Measurements from ENCODE around the gene NRG2. TPM values are rescaled to one million over a fixed set of nuclear protein-coding genes. Genes with fewer than 3 reads are reported as not detected.

NRG2 gene
- total and polyA plus RNA-seq, 2 of the 4 experiments (the other 2 are of a cell fraction) = 0.18 TPM; not detected in 1

DNA sequence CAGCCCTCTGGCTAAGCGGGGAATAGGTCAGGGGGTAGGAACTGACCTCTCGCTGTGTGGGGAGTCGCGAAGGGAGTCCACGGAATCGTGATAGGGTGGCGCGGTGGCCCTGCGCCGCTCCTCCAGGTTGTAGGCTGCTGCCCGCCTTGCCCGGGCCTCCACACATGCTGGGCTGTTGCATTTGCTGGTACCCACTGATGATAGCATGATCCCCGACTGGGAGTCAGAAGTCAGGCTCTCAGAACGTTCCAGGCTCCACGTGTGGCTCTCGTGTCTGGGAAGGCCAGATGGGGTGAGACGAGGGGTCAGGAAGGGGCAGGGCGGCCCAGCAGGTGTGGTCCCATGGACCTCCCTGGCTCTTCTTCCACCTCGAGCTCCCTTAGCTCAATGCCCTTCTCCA, 191.5 kb downstream of the NRG2 start:
- dilution Hi-C loops (cut with HindIII; ENCODE audit: low sequenced_read_pairs, unreplicated experiment) = no loop called here
- no peaks in the 10 kb centered on the region for H3K36me3 ChIP-seq (ENCODE audit: control insufficient read depth, insufficient read depth, low read length)
- no peaks in the 10 kb centered on the region for H3K9me3 ChIP-seq (ENCODE audit: control insufficient read depth, insufficient read depth, low read length)
- H4K8ac ChIP-seq (ENCODE audit: low read depth in 2 of 2, low read length in 2 of 2) = no peak overlapping the region
- no peak overlapping the region for H2BK120ac ChIP-seq (ENCODE audit: low read depth, low read length)
- intact Hi-C loops (cut with micrococcal nuclease) = no loop called here
- TF ChIP-seq MAFK (IDR thresholded peaks at IDR 0.05; ENCODE audit: low read depth, low read length) (no peak), MXI1 (IDR thresholded peaks at IDR 0.05; ENCODE audit: borderline replicate concordance, low read depth, low read length) (no peak), RAD21 (IDR thresholded peaks at IDR 0.05; ENCODE audit: low read length) (no peak), FOS (IDR thresholded peaks at IDR 0.05; ENCODE audit: low read depth, low read length) (no peak), RFX5 (IDR thresholded peaks at IDR 0.05; ENCODE audit: low read depth, low read length) (no peak), NFE2L2 (IDR thresholded peaks at IDR 0.05; ENCODE audit: low read depth, low read length) (no peak), RCOR1 (IDR thresholded peaks at IDR 0.05; ENCODE audit: insufficient replicate concordance, low read length) (no peak), CHD1 (IDR thresholded peaks at IDR 0.05; ENCODE audit: low read depth, low read length) (no peak), MAZ (IDR thresholded peaks at IDR 0.05; ENCODE audit: borderline replicate concordance, low read depth, low read length) (no peak), SMC3 (IDR thresholded peaks at IDR 0.05; ENCODE audit: low read depth, low read length) (no peak), POLR2A (IDR thresholded peaks at IDR 0.05; ENCODE audit: low read depth, low read length) (no peak), BHLHE40 (IDR thresholded peaks at IDR 0.05; ENCODE audit: low read depth, low read length) (no peak), CEBPB (IDR thresholded peaks at IDR 0.05; ENCODE audit: low read depth, low read length) (no peak)
- TF ChIP-seq, protein P1, sequence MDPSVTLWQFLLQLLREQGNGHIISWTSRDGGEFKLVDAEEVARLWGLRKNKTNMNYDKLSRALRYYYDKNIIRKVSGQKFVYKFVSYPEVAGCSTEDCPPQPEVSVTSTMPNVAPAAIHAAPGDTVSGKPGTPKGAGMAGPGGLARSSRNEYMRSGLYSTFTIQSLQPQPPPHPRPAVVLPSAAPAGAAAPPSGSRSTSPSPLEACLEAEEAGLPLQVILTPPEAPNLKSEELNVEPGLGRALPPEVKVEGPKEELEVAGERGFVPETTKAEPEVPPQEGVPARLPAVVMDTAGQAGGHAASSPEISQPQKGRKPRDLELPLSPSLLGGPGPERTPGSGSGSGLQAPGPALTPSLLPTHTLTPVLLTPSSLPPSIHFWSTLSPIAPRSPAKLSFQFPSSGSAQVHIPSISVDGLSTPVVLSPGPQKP (IDR thresholded peaks at IDR 0.05; ENCODE audit: borderline replicate concordance, low read depth, low read length) = no peak
- TF ChIP-seq, protein P2, sequence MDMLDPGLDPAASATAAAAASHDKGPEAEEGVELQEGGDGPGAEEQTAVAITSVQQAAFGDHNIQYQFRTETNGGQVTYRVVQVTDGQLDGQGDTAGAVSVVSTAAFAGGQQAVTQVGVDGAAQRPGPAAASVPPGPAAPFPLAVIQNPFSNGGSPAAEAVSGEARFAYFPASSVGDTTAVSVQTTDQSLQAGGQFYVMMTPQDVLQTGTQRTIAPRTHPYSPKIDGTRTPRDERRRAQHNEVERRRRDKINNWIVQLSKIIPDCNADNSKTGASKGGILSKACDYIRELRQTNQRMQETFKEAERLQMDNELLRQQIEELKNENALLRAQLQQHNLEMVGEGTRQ (IDR thresholded peaks at IDR 0.05; ENCODE audit: low read depth, low read length) = no peak
- TF ChIP-seq, protein P3, sequence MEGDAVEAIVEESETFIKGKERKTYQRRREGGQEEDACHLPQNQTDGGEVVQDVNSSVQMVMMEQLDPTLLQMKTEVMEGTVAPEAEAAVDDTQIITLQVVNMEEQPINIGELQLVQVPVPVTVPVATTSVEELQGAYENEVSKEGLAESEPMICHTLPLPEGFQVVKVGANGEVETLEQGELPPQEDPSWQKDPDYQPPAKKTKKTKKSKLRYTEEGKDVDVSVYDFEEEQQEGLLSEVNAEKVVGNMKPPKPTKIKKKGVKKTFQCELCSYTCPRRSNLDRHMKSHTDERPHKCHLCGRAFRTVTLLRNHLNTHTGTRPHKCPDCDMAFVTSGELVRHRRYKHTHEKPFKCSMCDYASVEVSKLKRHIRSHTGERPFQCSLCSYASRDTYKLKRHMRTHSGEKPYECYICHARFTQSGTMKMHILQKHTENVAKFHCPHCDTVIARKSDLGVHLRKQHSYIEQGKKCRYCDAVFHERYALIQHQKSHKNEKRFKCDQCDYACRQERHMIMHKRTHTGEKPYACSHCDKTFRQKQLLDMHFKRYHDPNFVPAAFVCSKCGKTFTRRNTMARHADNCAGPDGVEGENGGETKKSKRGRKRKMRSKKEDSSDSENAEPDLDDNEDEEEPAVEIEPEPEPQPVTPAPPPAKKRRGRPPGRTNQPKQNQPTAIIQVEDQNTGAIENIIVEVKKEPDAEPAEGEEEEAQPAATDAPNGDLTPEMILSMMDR (conservative IDR thresholded peaks at IDR 0.05; ENCODE audit: low read depth, low read length) = no peak
- H3K4me3 ChIP-seq (ENCODE audit: insufficient read depth, low read depth, low read length) = no peak overlapping the region
- no peak overlapping the region for H2BK20ac ChIP-seq (ENCODE audit: low read depth, low read length)
- no peak overlapping the region for H2AFZ ChIP-seq (replicated peaks; ENCODE audit: low read length, poor library complexity)
- H2BK5ac ChIP-seq (ENCODE audit: low read depth, low read length, poor library complexity, severe bottlenecking) = no peak overlapping the region
- 0 out of 2 replicates have a peak, but pooled peaks cover under 1% of the 10 kb centered on the region for H3K9me1 ChIP-seq (ENCODE audit: insufficient read depth, low read length)
- H3K14ac ChIP-seq (replicated peaks; ENCODE audit: low read depth, low read length) = no peak overlapping the region
- H3K9ac ChIP-seq (ENCODE audit: low read depth, low read length) = no peak overlapping the region
- H4K91ac ChIP-seq (ENCODE audit: insufficient read depth, low read depth, low read length) = no peak overlapping the region
- no peak overlapping the region for H4K5ac ChIP-seq (ENCODE audit: low read depth, low read length)
- BruUV-seq (replicated peaks) = no TSS peak
- ChIA-PET CTCF (no interaction called here), POLR2A (ENCODE audit: unreplicated experiment) (no interaction called here)
- H3K27ac ChIP-seq (ENCODE audit: insufficient read depth, low read length) = no peak overlapping the region
- H3K27me3 ChIP-seq (ENCODE audit: control insufficient read depth, insufficient read depth, low read length) = peaks cover 63% of the 10 kb centered on the region
- ATAC-seq (ENCODE audit: low read depth) (no peak), DNase-seq (no peak)
- H2AK5ac ChIP-seq (ENCODE audit: low read depth, low read length) = no peak overlapping the region
- no peak overlapping the region for H3K4ac ChIP-seq (ENCODE audit: low read depth, low read length)
- no peak overlapping the region for H3K18ac ChIP-seq (ENCODE audit: low read depth, low read length)
- WGBS, 2 experiments (ENCODE audit: extremely low coverage in 2 of 2, insufficient read length in 1 of 2) = 100% methylated on average over 2 of the region's 19 CpGs; no CpG with 5 or more reads in 1 of the 2 experiments
- H3K56ac ChIP-seq (ENCODE audit: extremely low read depth, insufficient read depth, low read length) = no peak overlapping the region
- no peaks in the 10 kb centered on the region for H3K4me1 ChIP-seq (ENCODE audit: control insufficient read depth, insufficient read depth, low read length)
- H3K23ac ChIP-seq (ENCODE audit: low read depth, low read length) = no peak overlapping the region
- in situ Hi-C loops (cut with MboI; ENCODE audit: low sequenced_read_pairs) = no loop called here
- no peak overlapping the region for H2AK9ac ChIP-seq (replicated peaks; ENCODE audit: low read depth, low read length, poor library complexity)
- H3K79me1 ChIP-seq (ENCODE audit: low read depth in 1 of 2, low read length in 2 of 2) = no peaks in the 10 kb centered on the region
- H4K20me1 ChIP-seq (ENCODE audit: insufficient read depth, low read length) = no peaks in the 10 kb centered on the region
- H2BK15ac ChIP-seq (ENCODE audit: low read depth, low read length) = no peak overlapping the region
- H3K4me2 ChIP-seq (ENCODE audit: low read depth, low read length) = no peak overlapping the region

Data from IMR-90 (cell line).